Measurements from ENCODE around the gene CCDC30. TPM values are rescaled to one million over a fixed set of nuclear protein-coding genes. Genes with fewer than 3 reads are reported as not detected.

Gene CCDC30
- total RNA-seq, 1 donor from 2014 or later: 1.5 TPM

GRCh38 chr1:42433369-42433768 is 29.7 kb upstream of the CCDC30 start:
- Histone ChIP-seq H3K27ac (no peak overlapping the region), H3K27me3 (no peaks in the 10 kb centered on the region), H3K4me3 (no peak overlapping the region), H3K9me3 (no peaks in the 10 kb centered on the region), H3K4me1 (no peaks in the 10 kb centered on the region), H3K36me3 (no peaks in the 10 kb centered on the region)
- no peak for TF ChIP-seq POLR2AphosphoS5 (IDR thresholded peaks at IDR 0.05; ENCODE audit: insufficient read depth in 1 of 2, low read depth in 1 of 2)
- no peak for TF ChIP-seq POLR2A (IDR thresholded peaks at IDR 0.05)
- TF ChIP-seq, protein P1, sequence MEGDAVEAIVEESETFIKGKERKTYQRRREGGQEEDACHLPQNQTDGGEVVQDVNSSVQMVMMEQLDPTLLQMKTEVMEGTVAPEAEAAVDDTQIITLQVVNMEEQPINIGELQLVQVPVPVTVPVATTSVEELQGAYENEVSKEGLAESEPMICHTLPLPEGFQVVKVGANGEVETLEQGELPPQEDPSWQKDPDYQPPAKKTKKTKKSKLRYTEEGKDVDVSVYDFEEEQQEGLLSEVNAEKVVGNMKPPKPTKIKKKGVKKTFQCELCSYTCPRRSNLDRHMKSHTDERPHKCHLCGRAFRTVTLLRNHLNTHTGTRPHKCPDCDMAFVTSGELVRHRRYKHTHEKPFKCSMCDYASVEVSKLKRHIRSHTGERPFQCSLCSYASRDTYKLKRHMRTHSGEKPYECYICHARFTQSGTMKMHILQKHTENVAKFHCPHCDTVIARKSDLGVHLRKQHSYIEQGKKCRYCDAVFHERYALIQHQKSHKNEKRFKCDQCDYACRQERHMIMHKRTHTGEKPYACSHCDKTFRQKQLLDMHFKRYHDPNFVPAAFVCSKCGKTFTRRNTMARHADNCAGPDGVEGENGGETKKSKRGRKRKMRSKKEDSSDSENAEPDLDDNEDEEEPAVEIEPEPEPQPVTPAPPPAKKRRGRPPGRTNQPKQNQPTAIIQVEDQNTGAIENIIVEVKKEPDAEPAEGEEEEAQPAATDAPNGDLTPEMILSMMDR (IDR thresholded peaks at IDR 0.05): no peak
- no peak for DNase-seq (ENCODE audit: extremely low spot score in 2 of 2)
- intact Hi-C loops (cut with DNase I): no loop called here

DNA sequence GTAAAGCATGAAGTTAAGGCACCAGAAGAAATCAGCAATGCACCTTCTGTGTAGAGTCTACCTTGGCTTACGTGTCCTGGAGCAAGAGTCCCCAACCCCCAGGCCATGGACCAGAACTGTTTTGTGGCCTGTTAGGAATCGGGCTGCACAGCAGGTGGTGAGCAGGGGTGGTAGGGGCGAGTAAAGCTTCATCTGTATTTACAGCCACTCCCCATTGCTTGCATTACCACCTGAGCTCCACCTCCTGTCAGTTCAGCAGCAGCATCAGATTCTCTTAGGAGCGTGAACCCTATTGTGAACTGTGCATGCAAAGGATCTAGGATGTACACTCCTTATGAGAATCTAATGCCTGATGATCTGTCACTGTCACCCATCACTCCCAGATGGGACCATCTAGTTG is 28.7 kb upstream of the CCDC30 start:
- DNase-seq (ENCODE audit: extremely low spot score in 2 of 2): no peak
- H3K27ac ChIP-seq: no peak overlapping the region
- no peaks in the 10 kb centered on the region for H3K4me1 ChIP-seq
- no peaks in the 10 kb centered on the region for H3K27me3 ChIP-seq
- intact Hi-C loops (cut with DNase I): no loop called here
- no peak overlapping the region for H3K4me3 ChIP-seq
- H3K9me3 ChIP-seq: no peaks in the 10 kb centered on the region
- TF ChIP-seq, protein P1 (IDR thresholded peaks at IDR 0.05): no peak
- no peak for TF ChIP-seq POLR2AphosphoS5 (IDR thresholded peaks at IDR 0.05; ENCODE audit: insufficient read depth in 1 of 2, low read depth in 1 of 2)
- no peak for TF ChIP-seq POLR2A (IDR thresholded peaks at IDR 0.05)
- H3K36me3 ChIP-seq: no peaks in the 10 kb centered on the region

DNA sequence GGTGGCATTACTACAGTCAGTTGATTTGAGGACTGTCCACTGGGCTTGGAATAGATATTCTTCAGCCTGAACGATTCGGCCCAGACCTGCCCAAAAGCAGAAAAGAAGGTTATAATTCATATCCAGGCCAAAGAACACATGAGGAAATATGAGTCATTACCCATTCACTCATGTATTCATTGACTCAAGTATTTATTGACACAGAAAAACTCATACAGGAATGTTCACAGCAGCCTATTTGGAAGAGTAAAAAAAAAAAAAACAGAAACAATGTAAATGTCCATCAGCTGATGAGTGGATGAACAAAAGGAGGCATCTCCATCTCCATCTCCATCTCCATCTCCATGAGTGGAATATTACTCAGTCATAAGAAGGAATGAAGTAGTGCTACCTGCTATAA is 23.1 kb upstream of the CCDC30 start:
- no peak for DNase-seq (ENCODE audit: extremely low spot score in 2 of 2)
- Histone ChIP-seq H3K27ac (no peak overlapping the region), H3K9me3 (no peaks in the 10 kb centered on the region), H3K36me3 (no peaks in the 10 kb centered on the region), H3K27me3 (no peaks in the 10 kb centered on the region), H3K4me1 (no peaks in the 10 kb centered on the region), H3K4me3 (no peak overlapping the region)
- TF ChIP-seq POLR2A (IDR thresholded peaks at IDR 0.05): no peak
- TF ChIP-seq POLR2AphosphoS5 (IDR thresholded peaks at IDR 0.05; ENCODE audit: insufficient read depth in 1 of 2, low read depth in 1 of 2): peak in 1 of 2 donors; percentile 35
- intact Hi-C loops (cut with DNase I): no loop called here

DNA sequence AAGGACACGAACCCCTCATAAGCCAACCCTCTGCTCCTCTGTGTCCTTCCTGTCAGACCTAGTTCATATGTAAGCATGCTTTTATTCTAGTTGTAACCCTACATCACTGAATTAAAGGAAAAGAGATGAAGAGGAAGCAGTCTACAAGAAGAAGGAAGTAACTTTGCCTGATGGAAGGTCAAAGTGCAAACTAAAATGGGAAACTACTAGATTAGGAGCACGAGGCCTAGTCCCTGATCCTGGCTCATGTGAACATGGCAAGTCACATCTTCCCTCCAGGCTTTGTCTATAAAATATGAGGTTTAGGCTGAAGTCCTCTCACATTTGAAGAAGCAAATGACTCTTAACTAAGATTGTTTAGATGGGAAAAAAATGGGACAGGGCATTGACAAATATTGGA is 20.4 kb upstream of the CCDC30 start:
- no peak for TF ChIP-seq POLR2A (IDR thresholded peaks at IDR 0.05)
- TF ChIP-seq, protein P1 (IDR thresholded peaks at IDR 0.05): no peak
- TF ChIP-seq POLR2AphosphoS5 (IDR thresholded peaks at IDR 0.05; ENCODE audit: insufficient read depth in 1 of 2, low read depth in 1 of 2): no peak
- intact Hi-C loops (cut with DNase I): no loop called here
- Histone ChIP-seq H3K36me3 (no peaks in the 10 kb centered on the region), H3K4me3 (no peak overlapping the region), H3K27me3 (no peaks in the 10 kb centered on the region), H3K4me1 (no peaks in the 10 kb centered on the region), H3K9me3 (no peaks in the 10 kb centered on the region), H3K27ac (no peak overlapping the region)
- DNase-seq (ENCODE audit: extremely low spot score in 2 of 2): no peak

DNA sequence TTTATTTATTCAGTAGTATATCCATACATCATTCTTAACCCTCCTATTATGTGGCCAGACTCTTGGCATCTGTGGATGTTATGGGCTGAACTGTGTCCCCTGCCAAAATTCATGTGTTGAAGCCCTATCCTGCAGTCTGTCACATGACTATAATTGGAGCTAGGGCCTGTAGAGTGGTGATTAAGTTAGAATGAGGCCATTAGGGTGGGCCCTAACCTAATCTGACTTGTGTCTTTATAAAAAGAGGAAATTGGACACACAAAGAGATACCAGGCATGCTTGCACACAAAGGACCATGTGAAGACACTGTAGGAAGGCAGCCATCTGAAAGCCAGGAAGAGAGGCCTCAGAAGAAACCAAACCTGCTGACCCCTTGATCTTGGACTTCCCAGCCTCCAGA is 13.8 kb upstream of the CCDC30 start:
- intact Hi-C loops (cut with DNase I): no loop called here
- Histone ChIP-seq H3K9me3 (no peaks in the 10 kb centered on the region), H3K27ac (no peak overlapping the region), H3K36me3 (no peaks in the 10 kb centered on the region), H3K27me3 (no peaks in the 10 kb centered on the region), H3K4me1 (no peaks in the 10 kb centered on the region), H3K4me3 (no peak overlapping the region)
- TF ChIP-seq POLR2AphosphoS5 (IDR thresholded peaks at IDR 0.05; ENCODE audit: insufficient read depth in 1 of 2, low read depth in 1 of 2) (no peak), POLR2A (IDR thresholded peaks at IDR 0.05) (no peak)
- TF ChIP-seq, protein P1 (IDR thresholded peaks at IDR 0.05): no peak
- no peak for DNase-seq (ENCODE audit: extremely low spot score in 2 of 2)

Measured in vagina (tissue), 2 donors.